Fibroblast of mammary gland (primary cell): ENCODE measurements around the gene OPRL1.

Experiments
- DNase-seq: peaks from one replicate; pipeline ENCODE4 v3.0.0-alpha.2; 2010; ENCODE audit warnings: low read depth
- H3K4me3 ChIP-seq: 2 replicates; pipeline ENCODE4 v1.5.1; 2011; ENCODE audit warnings: low read depth, mild to moderate bottlenecking, low read length, moderate library complexity; ENCODE audit not compliant: control insufficient read depth
- TF ChIP-seq, protein P1 (sequence below): conservative IDR thresholded peaks from 2 replicates; pipeline ENCODE4 v1.5.1; 2011; ENCODE audit warnings: low read depth, low read length, inconsistent platforms; ENCODE audit not compliant: control insufficient read depth, insufficient read depth

OPRL1 gene

DNA sequence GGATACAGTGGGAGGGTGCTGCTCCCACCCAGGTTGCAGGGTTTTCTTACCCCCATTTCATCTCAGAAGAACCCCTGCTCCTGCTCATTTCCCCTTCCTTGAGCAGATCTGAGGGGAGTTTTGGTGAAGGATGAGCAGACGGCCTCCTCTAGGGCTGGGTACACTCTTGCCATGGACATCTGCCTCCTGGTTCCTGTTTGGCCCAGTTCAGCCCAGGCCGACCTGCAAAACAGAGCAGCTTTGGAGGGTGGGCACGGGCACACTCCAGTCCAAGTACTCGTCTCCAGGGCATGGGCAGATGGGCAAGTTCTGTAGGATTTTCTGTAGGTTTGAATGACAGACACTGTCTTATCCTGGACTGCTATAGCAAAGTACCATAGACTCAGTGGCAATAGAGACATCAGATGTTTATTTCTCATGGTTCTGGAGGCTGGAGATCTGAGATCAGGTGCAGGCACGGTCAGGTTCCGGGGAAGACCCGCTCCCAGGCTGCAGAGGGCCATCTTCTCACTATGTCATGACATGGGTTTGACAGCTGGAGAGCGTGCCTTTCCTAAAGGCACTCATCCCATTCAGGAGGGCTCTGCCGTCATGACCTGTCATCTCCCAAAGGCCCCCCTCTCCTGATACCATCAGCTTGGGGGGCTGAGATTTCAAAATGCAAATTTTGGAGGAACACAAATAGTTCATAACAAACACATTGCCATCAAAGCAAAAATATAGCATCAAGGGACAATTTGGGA lies 21.2 kb downstream of the OPRL1 start:
- no peak for DNase-seq
- H3K4me3 ChIP-seq = no peak overlapping the region
- TF ChIP-seq, protein P1, sequence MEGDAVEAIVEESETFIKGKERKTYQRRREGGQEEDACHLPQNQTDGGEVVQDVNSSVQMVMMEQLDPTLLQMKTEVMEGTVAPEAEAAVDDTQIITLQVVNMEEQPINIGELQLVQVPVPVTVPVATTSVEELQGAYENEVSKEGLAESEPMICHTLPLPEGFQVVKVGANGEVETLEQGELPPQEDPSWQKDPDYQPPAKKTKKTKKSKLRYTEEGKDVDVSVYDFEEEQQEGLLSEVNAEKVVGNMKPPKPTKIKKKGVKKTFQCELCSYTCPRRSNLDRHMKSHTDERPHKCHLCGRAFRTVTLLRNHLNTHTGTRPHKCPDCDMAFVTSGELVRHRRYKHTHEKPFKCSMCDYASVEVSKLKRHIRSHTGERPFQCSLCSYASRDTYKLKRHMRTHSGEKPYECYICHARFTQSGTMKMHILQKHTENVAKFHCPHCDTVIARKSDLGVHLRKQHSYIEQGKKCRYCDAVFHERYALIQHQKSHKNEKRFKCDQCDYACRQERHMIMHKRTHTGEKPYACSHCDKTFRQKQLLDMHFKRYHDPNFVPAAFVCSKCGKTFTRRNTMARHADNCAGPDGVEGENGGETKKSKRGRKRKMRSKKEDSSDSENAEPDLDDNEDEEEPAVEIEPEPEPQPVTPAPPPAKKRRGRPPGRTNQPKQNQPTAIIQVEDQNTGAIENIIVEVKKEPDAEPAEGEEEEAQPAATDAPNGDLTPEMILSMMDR = no peak

DNA sequence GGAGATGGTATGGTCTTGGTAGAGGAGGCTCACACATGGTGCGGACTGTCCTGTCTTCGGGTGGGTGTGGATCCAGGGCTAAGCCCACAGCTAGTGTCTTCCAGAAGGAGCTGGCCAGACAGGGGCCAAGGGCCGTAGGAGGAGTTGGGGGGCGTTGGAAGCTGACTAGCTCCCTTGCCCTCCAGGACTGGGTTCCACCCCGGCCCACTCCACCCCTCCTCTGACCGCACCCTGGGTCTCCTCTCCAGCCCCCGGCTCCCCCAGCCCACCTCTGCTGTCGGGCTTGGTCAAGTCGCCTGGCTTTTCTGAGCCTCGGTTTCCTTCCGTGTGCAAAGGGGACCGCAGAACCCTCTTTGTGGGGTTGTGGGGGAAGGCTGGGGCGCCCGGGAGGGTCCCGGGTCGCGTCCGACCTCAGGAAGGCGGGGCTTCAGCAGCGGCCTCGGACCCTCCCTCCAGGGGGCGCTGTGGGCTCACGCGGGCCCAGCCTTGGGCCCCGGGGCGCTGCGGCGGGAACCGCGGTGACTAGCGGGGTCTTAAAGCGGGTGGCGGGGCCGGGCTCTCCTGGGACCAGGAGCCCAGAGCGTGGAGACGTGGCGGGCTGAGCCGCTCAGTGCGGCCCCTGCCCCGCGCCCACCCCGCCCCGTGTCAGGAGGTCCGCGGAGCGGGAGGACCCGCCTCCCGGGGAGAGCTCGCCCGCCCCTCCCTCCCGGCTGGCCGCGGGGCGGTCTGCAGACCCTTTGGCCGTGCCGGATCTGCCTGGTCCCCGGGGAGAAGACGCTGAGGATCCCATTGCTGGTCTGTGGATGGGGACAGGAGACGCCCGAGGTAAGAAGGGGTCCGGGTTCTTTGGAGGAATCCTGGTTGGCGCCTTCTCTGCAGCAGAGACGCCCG lies 22.1 kb downstream of the OPRL1 start:
- TF ChIP-seq, protein P1 = no peak
- DNase-seq = no peak
- no peak overlapping the region for H3K4me3 ChIP-seq

DNA sequence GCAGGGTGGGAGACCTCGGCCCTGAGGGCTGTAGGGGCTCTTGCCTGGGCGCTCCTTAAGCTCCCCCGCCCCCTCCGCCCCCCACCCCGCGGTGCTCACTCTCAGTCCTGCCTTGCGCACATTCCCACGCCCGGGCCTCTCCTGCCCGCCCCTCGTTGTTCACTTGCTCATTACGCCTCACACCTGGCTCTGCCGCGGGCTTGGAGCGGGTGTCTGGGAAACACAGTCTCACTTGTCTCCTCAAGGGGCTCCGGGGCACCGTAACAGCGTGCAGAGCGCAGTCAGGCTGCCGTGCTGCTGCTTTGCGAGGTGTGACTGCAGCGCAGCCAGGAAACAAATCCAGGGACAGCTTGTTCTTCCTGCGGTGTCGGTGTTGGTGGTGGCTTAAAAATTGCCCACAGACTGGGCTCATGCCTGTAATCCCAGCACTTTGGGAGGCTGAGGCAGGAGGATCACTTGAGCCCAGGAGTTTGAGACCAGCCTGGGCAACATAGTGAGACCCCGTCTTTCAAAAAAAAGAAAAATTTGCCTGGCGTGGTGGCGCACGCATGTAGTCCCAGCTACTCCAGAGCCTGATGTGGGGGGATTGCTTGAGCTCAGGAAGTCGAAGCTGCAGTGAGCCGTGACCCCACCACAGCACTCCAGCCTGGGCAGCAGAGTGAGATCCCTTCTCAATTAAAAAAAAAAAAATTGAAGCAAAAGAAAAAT lies 22.9 kb downstream of the OPRL1 start:
- H3K4me3 ChIP-seq = no peak overlapping the region
- DNase-seq = no peak
- TF ChIP-seq, protein P1 = no peak

DNA sequence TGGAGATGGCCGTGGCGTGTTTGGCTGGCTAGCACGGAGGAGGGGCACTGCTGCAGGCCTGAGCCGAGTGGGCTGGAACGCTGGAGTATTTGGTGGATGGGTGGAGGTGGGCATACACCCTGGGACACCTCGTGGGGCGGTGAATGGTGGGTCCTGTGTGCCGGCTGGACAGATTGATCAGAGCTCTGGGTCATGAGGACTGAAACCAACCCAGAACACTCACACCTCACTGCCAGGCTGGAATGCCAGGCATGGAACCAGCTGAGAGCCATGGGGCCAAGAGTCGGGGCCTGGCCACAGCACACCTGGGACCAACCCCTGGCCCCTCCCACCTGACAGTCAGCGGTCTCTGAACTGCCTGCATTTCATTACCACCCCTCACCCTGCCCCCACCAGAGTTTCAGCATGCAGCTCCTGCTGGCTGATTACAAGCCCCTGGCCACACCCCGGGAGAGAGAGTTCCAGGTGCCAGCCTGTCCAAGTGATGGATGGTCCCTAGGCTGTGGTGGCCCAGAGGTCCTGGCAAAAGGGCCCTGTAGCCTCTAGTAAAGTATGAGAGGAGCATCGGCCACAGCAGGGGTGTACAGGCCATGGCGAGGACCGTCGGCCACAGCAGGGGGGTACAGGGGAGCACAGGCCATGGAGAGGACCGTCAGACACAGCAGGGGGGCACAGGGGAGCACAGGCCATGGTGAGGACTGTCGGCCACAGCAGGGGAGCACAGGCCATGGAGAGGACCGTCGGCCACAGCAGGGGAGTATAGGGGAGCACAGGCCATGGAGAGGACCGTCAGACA lies 24.2 kb downstream of the OPRL1 start:
- TF ChIP-seq, protein P1 = no peak
- no peak overlapping the region for H3K4me3 ChIP-seq
- DNase-seq = no peak

DNA sequence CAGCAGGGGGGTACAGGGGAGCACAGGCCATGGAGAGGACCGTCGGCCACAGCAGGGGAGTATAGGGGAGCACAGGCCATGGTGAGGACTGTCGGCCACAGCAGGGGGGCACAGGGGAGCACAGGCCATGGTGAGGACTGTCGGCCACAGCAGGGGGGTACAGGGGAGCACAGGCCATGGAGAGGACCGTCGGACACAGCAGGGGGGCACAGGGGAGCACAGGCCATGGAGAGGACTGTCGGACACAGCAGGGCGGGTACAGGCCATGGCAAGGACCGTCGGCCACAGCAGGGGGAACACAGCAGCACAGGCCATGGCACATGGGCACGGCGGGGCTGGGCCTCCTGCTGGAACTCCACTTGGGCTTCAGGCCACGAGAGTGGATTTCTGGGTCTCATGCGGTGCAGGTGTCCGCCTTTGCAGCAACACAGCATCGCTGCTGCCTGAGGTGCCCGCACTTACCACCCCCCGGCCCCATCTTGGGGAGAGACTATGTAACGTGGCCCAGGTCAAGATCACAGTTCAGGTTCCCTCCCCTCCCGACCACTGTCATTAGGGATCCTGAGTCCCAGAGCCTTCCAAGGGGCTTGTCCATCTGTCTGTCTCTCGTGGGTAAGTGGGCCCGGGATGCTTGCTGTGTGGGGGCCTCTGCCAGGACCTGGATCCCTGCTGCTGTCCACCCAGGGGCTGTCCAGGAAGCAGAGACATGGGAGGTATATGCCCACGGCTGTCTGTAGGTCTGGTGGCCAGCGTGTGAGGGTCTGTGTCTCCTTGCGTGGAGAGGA lies 25.0 kb downstream of the OPRL1 start:
- TF ChIP-seq, protein P1 = no peak
- H3K4me3 ChIP-seq = no peak overlapping the region
- DNase-seq = no peak
